T47D (cell line): ENCODE data around the gene DDX39A.
"Not testable (repeated sequence)": the region's sequence is repeated elsewhere in the genome, so short reads cannot be mapped to it uniquely, and the experiment has no call there.

Source experiments
- DNase-seq, 2 experiments: peaks; one replicate each; pipeline versions ENCODE4 v3.0.0 to v3.0.0-alpha.2; 2011 to 2012; ENCODE audit warnings: low read depth in 1 of 2, low spot score in 1 of 2
- JUND ChIP-seq: IDR thresholded peaks from 2 replicates; pipeline ENCODE4 v1.6.1; 2012; ENCODE audit warnings: low read depth
- in situ Hi-C: cut with HindIII; loops from 2 replicates; pipeline ENCODE4 v1.10.0; 2016; ENCODE audit warnings: low sequenced_read_pairs, low pct_unique_long_range_greater_than_20kb

The DDX39A gene

GRCh38 chr19:14402332-14403144, 16.6 kb downstream of the DDX39A start:
- no peak for TF ChIP-seq JUND
- in situ Hi-C loops: no loop called here
- no peak for DNase-seq

- DNase-seq: no peak
- in situ Hi-C loops: no loop called here
- TF ChIP-seq JUND: no peak
Observed at GRCh38 chr19:14401468-14402195, 17.5 kb downstream of the DDX39A start.

- TF ChIP-seq JUND: no peak
Observed at GRCh38 chr19:14400951-14401431, 18.1 kb downstream of the DDX39A start.

GRCh38 chr19:14397168-14397567, 22.0 kb downstream of the DDX39A start:
- in situ Hi-C loops, DNase-seq: not testable (repeated sequence)

More at GRCh38 chr19:14400951-14401431, 18.1 kb downstream of the DDX39A start:
- in situ Hi-C loops: no loop called here
- DNase-seq: no peak

- in situ Hi-C loops, DNase-seq: not testable (repeated sequence)
Observed at GRCh38 chr19:14396730-14397129, 22.4 kb downstream of the DDX39A start.

GRCh38 chr19:14395710-14396336, 23.3 kb downstream of the DDX39A start:
- no peak for TF ChIP-seq JUND
- no peak for DNase-seq
- in situ Hi-C loops: no loop called here

GRCh38 chr19:14395262-14395661, 23.9 kb downstream of the DDX39A start:
- in situ Hi-C loops: no loop called here
- no peak for DNase-seq
- no peak for TF ChIP-seq JUND

- in situ Hi-C loops: no loop called here
- DNase-seq: no peak
- TF ChIP-seq JUND: no peak
Observed at GRCh38 chr19:14394167-14394566, 25.0 kb downstream of the DDX39A start.

GRCh38 chr19:14393329-14393728, 25.8 kb downstream of the DDX39A start:
- DNase-seq: no peak
- no peak for TF ChIP-seq JUND
- in situ Hi-C loops: no loop called here

GRCh38 chr19:14391156-14391821, 27.9 kb downstream of the DDX39A start:
- DNase-seq: no peak
- in situ Hi-C loops: no loop called here
- no peak for TF ChIP-seq JUND

GRCh38 chr19:14390548-14390947, 28.6 kb downstream of the DDX39A start:
- in situ Hi-C loops: no loop called here
- DNase-seq: no peak
- TF ChIP-seq JUND: no peak

GRCh38 chr19:14385492-14385891, 33.6 kb downstream of the DDX39A start:
- TF ChIP-seq JUND: no peak
- DNase-seq: no peak
- in situ Hi-C loops: no loop called here
